ENCODE results near the gene SYNM.

SYNM gene

DNA sequence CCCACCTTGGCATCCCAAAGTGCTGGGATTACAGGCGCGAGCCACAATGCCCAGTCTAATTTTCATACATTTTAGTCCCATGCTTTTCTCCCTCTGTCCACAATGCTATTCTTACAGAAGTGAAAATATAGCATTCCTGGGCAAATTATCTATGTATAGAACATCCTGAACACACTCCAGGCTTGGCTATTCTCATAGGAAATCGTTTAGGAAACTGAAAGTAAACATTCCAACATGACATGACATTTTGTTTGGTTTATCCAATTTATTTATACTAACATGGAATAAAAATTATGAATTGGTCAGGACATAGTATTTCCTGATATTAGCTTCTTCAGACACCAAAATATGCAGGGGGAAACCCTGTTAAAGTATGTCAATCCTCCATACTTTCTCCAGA lies 52.6 kb downstream of the SYNM start:
- no peak overlapping the region for H3K4me3 ChIP-seq
- H3K27ac ChIP-seq = no peak overlapping the region

DNA sequence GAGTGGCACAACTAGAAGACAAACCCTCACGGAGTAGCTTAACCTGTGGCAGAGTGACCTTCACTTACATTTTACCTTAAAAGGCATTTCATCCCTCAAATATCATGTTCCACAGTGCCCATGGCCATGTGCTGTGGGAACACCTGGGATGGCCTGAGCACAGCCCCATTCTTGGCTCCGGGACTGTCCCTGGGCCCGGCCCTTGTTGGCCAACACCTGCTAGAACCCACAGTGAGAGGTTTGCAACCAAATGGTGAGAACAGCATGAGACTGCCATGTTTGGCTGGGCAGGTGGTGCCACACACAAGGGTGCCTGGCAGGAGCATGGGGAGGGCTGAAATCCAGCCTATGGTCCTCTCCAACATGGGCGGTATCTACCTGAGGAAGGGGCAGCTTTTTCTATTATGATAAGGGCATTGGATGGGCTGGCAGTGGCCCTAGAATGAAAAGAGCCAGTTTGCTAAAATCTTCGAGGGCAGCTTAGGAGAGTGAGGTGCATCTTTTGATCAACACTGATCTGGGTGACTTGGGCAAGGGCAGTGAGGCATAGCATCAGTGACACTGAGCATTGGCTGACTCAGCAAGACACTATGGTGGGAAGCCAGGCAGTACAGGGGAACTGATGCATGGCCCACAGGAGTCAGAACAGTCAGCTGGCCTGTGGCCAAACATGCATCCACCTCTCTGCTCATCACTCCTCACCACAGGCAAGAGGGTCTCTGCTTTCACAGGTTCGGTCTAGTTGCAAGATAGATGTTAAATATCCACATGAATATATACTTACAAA lies 53.9 kb downstream of the SYNM start:
- Histone ChIP-seq H3K4me3 (no peak overlapping the region), H3K27ac (no peak overlapping the region)

DNA sequence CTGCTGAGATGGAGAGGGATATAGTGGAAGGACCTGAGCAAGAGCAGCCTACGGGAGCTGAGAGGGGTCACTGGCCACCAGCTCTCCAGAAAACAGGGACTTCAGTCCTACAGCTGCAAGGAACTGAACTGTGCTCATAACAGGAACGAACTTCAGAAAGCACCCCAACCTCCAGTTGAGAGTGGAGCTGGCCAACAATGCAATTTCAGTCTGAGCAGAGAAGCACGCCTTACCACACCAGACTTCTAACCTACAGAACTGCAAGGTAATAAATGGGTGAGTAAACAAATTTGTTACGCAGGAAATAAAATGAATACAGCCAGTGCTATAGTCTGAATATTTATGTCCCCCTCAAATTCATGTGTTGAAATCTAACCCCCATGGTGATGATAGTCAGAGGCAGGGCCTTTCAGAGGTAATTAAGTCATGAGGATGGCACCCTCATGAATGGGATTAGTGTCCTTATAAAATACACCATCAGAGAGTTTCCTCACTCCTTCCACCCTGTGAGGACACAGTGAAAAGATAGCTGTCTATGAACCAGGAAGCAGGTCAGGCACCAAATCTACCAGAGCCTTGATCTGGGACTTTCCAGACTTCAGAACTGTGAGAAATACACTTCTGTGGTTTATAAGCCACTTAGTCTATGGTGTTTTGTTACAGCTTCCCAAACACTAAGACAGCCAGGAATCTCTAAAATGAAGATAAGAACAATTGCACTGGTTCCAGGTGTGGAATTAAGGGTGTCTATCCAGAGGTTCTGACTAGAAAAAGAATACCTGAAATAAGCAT lies 58.6 kb downstream of the SYNM start:
- no peak overlapping the region for H3K4me3 ChIP-seq
- no peak overlapping the region for H3K27ac ChIP-seq

DNA sequence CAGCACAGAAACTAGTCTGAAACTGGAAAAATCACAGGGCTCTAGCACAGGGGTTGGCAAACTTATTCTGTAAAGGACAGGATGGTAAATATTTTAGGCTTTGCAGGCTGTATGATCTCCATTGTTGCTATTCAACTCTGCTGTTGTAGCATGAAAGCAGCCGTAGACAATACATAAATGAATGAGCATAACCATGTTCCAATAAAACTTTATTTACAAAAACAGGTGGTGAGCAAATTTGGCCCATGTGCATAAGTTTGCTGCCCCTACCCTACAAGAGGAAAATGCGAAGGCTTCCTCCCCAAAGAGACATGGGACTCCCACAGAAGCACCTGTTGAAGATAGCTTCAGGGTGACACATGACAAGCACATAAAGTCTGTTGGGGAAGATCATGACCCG lies 59.2 kb downstream of the SYNM start:
- no peak overlapping the region for H3K4me3 ChIP-seq
- H3K27ac ChIP-seq = no peak overlapping the region

DNA sequence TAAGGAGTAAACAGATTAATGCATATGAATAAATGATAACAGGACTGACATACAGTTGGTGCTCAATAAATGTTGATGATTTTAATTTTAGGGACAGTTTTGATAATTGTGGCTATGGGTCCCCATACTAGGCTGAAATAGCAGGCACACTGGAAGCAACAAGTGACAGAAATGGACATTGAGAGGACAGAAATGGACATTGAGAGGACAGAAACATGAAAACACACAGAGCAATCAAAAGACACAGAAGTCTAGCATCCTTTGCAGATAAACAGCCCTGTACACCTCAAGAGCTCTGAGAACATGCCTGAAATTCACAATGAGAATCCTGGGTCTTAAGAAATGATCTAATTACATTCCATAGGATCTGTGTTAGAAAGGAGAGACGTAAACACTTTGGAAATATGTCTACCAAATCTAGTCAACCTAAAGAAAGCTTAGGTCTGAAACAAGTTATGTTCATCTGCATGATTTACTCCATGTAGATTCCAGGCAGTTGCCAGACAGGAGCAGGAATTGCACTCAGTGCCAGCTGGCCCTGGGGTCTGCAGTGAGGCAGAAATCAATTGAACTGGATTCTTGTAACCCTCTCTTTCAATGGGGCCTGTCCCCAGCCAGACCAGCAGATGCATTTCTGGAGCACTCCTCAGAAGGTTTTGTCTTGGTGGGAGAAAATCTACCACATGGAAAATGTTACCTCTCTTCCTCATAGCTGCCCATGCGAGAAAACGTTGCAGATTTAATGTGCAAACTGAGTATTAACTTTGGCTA lies 60.3 kb downstream of the SYNM start:
- no peak overlapping the region for H3K4me3 ChIP-seq
- no peak overlapping the region for H3K27ac ChIP-seq

DNA sequence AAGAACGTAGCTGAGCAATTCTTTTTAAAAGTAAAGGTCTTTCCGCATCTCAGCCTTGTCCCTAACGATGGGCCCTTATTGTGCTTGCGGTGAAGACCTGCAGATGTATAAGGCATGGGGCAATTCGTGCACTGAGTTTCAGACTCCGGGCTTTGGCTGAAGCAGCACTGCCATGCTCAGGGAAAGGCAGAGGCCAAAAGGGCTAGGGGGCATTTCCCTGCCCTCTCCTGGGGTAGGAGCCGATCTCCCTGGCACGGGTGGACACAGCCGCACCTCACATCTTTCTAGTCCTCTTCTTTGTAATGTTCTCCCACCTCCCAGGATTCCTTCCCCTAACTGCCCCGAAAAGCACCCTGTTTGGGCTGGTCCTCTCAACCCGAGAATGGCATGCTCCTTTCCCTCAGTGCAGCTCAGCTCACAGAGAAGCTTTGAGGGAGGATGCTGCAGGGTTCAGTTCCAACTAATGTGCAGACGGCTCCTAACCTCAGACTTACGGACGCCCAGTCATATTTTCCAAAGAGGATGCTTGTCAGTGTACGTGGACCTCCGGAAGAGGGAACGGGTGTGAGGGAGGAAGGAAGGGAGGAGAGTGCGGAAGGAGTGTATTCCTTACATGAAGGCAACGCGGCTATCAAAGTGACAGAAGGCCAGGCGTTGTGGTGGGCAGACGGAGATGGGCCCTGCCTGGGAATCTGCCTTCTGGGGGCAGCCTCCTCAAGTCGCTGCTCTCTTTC lies 61.2 kb downstream of the SYNM start:
- no peak overlapping the region for H3K4me3 ChIP-seq
- H3K27ac ChIP-seq = no peak overlapping the region

DNA sequence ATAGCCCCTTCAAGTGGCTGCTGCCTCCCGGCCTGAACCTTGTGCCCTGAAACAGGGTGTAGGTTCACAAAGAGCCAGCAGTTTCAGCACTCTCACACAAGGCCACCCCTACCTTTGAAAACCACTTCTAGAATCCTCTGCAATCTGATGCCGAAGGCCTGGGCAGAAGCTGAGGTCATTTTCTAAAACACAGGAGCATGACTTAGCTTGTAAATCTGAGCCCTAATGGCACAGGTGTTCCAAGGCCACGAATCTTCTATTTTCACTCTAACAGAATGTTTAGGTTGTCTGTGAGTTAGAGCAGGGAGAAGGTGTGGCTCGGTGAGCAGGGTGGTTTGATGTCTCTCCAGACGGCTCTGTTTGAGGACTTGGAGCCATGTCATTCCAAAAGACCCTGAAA lies 62.3 kb downstream of the SYNM start:
- H3K4me3 ChIP-seq = no peak overlapping the region
- H3K27ac ChIP-seq = peak overlapping the region in 3 of 21 experiments; percentile 12 to 49 (median 27)

DNA sequence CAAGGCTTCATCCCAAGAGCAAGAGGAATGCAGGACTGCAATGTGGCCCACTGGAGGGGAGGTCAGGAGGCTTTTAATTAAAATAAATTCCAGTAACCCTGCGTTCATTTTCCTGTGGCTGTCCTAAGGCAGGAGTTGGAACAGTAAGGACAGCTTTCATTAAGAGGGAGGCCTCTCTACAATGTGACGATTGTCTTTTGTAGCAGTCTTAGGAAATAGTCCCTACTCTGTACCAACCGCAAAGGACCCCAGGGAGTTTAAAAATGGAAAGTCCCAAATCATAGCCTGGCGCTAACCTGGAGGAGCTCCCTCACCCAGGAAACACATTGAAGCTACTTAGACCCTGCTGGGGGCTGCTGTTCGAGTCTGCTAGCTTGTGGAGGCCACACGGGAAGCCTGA lies 62.8 kb downstream of the SYNM start:
- H3K4me3 ChIP-seq = no peak overlapping the region
- peak overlapping the region in 2 of 21 experiments; percentile 12 to 49 for H3K27ac ChIP-seq

DNA sequence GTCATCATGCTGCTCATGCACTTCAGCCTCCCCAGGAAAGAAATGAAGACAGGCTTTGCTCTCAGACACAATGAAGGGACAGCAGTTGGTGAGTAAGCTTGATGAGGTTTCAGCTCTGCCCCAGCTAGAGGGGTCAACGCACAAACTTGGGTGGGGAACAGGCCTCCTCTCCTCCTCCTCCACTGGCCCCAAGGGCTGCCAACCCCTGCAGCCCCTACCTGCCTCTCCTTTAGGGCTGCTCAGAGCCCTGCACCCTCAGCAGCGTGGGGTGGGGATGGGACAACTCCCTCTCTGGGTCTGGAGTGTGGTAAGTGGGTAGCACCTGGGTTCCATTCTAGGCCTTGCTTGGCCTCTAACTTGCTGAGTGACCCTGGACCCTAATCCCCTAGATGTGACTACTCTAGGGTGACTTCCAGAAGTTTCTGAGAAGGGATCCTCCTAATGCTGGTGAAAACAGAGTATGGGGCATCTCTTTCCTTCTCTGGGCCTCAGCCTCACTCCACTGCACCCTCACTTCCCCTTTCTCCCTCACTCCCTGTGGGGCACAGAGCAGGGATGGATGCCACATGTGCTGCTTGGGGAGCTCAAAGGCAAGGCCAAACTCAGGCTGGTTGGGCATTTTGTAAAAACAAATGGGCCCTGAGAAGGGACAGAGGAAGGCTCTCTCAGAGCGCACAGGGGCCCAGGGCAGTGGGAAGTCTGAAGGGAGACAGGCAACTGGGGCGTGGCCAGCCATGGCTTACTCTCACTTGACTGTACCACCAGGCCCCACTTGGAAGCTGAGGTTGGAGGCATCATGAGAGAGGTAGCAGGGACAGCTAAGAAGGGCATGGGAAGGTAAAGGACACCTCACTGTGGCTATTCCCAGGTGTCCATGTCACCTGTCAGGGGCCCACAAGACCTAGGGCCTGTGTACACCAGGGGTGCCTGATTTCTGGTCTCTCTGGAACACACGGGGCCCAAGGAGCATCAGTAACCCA lies 64.0 kb downstream of the SYNM start:
- H3K27ac ChIP-seq = peak overlapping the region in 7 of 21 experiments; percentile 4 to 48 (median 20)
- no peak overlapping the region for H3K4me3 ChIP-seq

DNA sequence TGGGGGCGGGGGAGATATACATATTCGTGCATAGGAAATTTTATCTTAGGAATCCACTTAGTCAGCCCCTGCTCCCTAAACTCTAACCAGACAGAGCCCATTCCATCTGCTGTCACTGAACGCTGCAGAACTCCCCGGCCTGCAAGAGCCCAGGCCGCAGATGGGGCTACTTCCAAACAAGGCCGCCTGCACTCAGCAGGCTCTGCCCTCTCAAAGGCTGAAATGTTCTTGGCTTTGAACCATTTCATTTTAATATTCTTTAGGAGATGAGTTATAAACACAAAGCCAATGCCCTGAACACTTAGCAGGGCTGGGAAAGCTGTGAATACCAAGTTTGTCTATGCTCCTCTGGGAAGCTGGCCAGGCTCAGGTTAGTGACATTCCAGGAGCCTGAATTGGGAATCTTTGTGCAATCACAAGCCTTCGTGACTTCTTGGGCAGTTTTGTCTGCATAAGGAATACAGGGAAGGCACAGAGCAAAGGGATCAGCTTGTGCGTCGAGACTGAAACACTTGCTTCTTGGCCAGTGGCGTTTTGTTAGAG lies 65.0 kb downstream of the SYNM start:
- Histone ChIP-seq H3K27ac (peak overlapping the region in 2 of 21 experiments; percentile 20 to 31), H3K4me3 (no peak overlapping the region)

DNA sequence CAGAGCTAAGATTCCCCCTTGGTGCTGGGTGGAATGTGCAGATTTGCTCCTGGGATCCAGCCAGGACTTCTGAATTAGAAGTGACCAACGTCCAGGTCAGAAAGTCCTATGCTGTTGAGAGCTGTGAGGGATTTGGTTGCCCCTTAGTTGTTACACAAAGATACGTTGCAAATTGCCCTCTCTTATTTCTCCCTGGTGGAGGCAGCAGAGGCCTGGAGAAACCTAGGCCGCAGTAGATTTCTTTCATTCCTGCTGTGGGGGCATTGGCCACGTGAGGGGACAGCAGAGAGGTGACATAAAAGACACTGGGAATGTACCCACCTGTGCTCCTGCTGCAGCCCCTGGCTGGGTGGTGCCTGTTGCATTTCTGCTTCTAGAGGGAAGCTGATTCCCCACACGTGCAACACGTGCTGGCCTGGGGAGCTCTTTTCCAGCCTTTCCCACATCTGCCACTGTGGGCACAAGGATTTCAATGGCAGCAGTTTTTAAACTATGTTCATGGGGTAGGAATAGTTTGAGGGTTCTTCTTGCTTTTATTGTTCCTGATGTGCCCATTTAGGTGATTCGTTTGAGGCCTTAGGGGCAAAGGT lies 65.7 kb downstream of the SYNM start:
- Histone ChIP-seq H3K4me3 (no peak overlapping the region), H3K27ac (peak overlapping the region in 1 of 21 experiments; percentile 2)

DNA sequence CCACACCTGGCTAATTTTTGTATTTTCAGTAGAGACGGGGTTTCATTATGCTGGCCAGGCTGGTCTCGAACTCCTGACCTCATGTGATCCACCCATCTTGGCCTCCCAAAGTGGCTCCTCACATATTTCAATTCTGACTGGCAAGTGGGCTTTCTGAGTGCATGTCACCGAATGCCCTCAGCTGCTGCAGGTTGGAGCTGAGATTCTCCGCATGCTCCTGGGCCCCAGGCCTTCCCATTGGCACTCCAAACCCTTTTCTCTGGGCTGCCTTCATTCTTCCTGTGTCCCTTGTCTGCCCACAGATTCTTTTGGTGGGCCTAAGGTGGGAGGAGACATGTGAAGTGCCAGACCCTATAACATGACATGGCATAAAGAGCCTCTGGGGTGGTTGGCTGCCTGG lies 67.3 kb downstream of the SYNM start:
- H3K27ac ChIP-seq = no peak overlapping the region
- no peak overlapping the region for H3K4me3 ChIP-seq

DNA sequence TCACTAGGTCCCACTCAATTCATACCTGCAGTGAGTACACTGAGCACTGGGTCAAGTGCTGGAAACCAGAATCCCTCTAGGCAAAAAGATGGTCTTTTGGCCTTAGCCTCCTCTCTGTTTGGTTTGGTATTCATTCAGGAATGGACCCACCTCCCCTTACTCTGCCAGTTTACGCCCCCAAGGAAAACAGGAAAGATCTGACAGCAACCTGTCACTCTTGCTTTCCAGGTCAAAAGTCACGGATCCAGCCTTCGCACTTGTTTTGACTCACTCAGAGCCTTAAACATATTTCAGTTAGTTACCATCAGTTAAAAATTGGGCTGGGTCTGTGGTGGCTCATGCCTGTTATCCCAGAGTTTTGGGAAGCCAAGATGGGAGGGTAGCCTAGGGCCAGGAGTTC lies 68.1 kb downstream of the SYNM start:
- no peak overlapping the region for H3K27ac ChIP-seq
- no peak overlapping the region for H3K4me3 ChIP-seq

DNA sequence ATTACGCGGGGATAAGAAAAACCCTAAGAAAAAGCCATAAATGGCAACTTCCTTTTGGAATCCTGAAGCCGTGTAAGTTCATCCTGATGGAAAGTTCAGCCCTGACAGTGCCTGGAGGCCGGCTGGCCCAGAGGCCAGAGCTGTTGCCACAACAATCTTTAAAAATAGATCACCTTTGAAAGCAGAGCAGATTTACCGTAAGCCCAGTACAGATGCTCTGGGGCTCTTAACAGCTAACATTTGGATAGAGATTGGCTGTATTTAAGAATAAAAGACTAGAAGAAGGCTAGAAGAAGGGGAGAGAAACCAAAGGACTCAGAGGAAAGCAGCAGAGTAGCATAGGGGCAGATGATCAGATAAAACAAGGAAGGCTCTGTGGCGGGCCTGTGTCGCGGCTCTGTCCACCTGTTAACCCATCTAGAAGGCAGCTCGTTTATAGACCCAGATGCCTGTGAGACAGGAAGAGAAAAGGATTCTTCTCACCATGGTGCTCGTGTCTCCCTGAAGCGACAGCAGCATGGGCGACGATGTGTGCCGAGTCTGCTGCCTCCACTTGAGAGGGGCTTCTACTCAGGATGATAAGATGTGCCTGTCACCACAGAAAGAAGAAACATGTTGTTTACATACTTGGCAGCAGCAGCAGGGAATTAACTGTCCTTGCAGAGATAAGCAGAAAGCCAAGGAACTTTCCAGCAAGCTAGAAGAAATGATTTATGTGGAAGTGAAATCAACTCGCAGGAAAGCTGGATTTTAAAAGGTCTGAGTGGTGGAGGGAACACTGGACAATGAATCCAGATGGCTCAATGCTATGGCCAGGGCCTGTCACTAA lies 69.9 kb downstream of the SYNM start:
- H3K4me3 ChIP-seq = no peak overlapping the region
- H3K27ac ChIP-seq = peak overlapping the region in 3 of 21 experiments; percentile 27 to 43 (median 28)

DNA sequence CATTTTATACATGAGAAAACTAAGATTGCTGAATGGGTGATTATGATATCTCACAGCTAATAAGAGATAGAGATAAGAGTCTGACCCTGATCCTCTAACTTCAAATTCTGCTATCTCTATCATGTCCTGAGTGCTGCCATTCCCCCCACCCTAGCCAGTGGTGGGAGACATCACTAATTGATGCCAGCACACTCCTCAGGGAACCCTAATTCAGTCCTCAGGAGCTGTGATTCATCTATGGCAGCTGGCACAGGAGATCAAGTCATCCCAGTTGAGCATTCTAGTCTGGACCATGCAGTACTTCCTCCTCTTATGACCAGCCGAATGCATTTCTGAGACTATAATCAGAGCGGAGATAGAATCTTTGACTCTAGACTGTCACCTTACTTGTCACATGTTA lies 71.9 kb downstream of the SYNM start:
- no peak overlapping the region for H3K27ac ChIP-seq
- no peak overlapping the region for H3K4me3 ChIP-seq

DNA sequence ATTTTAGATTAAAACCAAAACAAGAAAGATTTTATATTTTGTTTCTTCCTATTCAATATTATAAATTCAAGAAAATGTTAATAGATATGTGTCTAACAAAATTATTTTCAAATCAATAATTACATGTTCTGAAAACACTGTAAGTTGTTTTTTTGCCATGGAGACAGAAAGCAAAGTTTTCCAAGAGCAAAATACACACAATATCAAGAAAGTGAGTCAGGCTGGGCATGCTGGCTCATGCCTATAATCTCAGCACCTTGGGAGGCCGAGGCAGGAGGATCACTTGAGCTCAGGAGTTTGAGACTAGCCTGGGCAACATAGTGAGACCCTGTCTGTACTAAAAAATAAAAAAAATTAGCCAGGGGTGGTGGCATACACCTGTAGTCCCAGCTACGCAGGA lies 72.8 kb downstream of the SYNM start:
- H3K27ac ChIP-seq = no peak overlapping the region
- no peak overlapping the region for H3K4me3 ChIP-seq
